Measurements from ENCODE around the gene GPLD1.

Gene GPLD1

GRCh38 chr6:24489881-24490280 is 503 bp upstream of the GPLD1 start:
- DNase-seq (ENCODE audit: low read depth) = peak; percentile 35
- no peak for TF ChIP-seq CTCF (IDR thresholded peaks at IDR 0.05; ENCODE audit: control insufficient read depth, insufficient read depth, low read depth, low read length, missing control alignments)
- H3K4me3 ChIP-seq (ENCODE audit: control insufficient read depth, low read depth, low read length) = no peak overlapping the region

- no peak for DNase-seq (ENCODE audit: low read depth)
- H3K4me3 ChIP-seq (ENCODE audit: control insufficient read depth, low read depth, low read length) = no peak overlapping the region
- no peak for TF ChIP-seq CTCF (IDR thresholded peaks at IDR 0.05; ENCODE audit: control insufficient read depth, insufficient read depth, low read depth, low read length, missing control alignments)
These were observed 3.3 kb downstream of the GPLD1 start for GRCh38 chr6:24486065-24486464.

- DNase-seq (ENCODE audit: low read depth) = peak; percentile 17
- no peak overlapping the region for H3K4me3 ChIP-seq (ENCODE audit: control insufficient read depth, low read depth, low read length)
- no peak for TF ChIP-seq CTCF (IDR thresholded peaks at IDR 0.05; ENCODE audit: control insufficient read depth, insufficient read depth, low read depth, low read length, missing control alignments)
These were observed 4.6 kb downstream of the GPLD1 start for GRCh38 chr6:24484657-24485323.

GRCh38 chr6:24481449-24481848 is 7.9 kb downstream of the GPLD1 start:
- no peak for TF ChIP-seq CTCF (IDR thresholded peaks at IDR 0.05; ENCODE audit: control insufficient read depth, insufficient read depth, low read depth, low read length, missing control alignments)
- no peak for DNase-seq (ENCODE audit: low read depth)
- no peak overlapping the region for H3K4me3 ChIP-seq (ENCODE audit: control insufficient read depth, low read depth, low read length)

GRCh38 chr6:24480705-24481104 is 8.7 kb downstream of the GPLD1 start:
- no peak overlapping the region for H3K4me3 ChIP-seq (ENCODE audit: control insufficient read depth, low read depth, low read length)
- DNase-seq (ENCODE audit: low read depth) = no peak
- TF ChIP-seq CTCF (IDR thresholded peaks at IDR 0.05; ENCODE audit: control insufficient read depth, insufficient read depth, low read depth, low read length, missing control alignments) = no peak

- no peak for DNase-seq (ENCODE audit: low read depth)
- no peak overlapping the region for H3K4me3 ChIP-seq (ENCODE audit: control insufficient read depth, low read depth, low read length)
- no peak for TF ChIP-seq CTCF (IDR thresholded peaks at IDR 0.05; ENCODE audit: control insufficient read depth, insufficient read depth, low read depth, low read length, missing control alignments)
These were observed 10.5 kb downstream of the GPLD1 start for GRCh38 chr6:24478903-24479302.
